A673 (cell line): ENCODE results near the gene NACA2. TPM values are rescaled to one million over a fixed set of nuclear protein-coding genes. Genes with fewer than 3 reads are reported as not detected.
A peak's percentile ranks its signal among the peaks of the same experiment; 100 is the strongest.
"Not testable (repeated sequence)": the region's sequence is repeated elsewhere in the genome, so short reads cannot be mapped to it uniquely, and the experiment has no call there.

Experiments
- BruUV-seq: library from RNA; stranded (reverse); fragments of 400-500 nt; replicated peaks from 2 replicates; lab custom pipeline; 2021; lab: Mats Ljungman, UMichigan
- CTCF ChIA-PET: fragments of 300-600 bp; sonication (Branson Sonifier 250); formaldehyde crosslinking; loops from one replicate; lab custom pipeline; 2022; ENCODE audit warnings: antibody characterized with exemption; lab: Charles Lee
- POLR2A ChIA-PET: fragments of 300-600 bp; sonication (Branson Sonifier 250); formaldehyde crosslinking; loops from one replicate; lab custom pipeline; 2022; ENCODE audit warnings: antibody characterized with exemption; ENCODE audit not compliant: low non-redundant PET; lab: Charles Lee
- DNase-seq: peaks from one replicate; pipeline ENCODE4 v3.0.0-alpha.2; 2015; ENCODE audit warnings: low spot score
- H3K27ac ChIP-seq: fragments of 200-600 bp; sonication (generic); 2 replicates; pipeline ENCODE4 v1.5.1; 2016; ENCODE audit warnings: mixed run types, low read depth, mild to moderate bottlenecking, mixed read lengths, antibody characterized with exemption, low read length; ENCODE audit not compliant: poor library complexity, severe bottlenecking
- H3K27me3 ChIP-seq: fragments of 200-600 bp; sonication (generic); replicated peaks from 2 replicates; pipeline ENCODE4 v1.6.1; 2017; ENCODE audit warnings: mixed run types, low read depth, mild to moderate bottlenecking, mixed read lengths, antibody characterized with exemption, low read length; ENCODE audit not compliant: insufficient read depth, poor library complexity
- H3K36me3 ChIP-seq: fragments of 200-600 bp; sonication (generic); 2 replicates; pipeline ENCODE4 v1.6.1; 2016; ENCODE audit warnings: mixed run types, mild to moderate bottlenecking, mixed read lengths, antibody characterized with exemption, low read length; ENCODE audit not compliant: insufficient read depth, poor library complexity, severe bottlenecking
- H3K4me1 ChIP-seq: fragments of 200-600 bp; sonication (generic); 2 replicates; pipeline ENCODE4 v1.6.1; 2017; ENCODE audit warnings: mixed run types, mild to moderate bottlenecking, mixed read lengths, antibody characterized with exemption, low read length; ENCODE audit not compliant: insufficient read depth, poor library complexity, severe bottlenecking
- H3K4me3 ChIP-seq: fragments of 200-600 bp; sonication (generic); 2 replicates; pipeline ENCODE4 v1.5.1; 2016; ENCODE audit warnings: low read depth, mixed run types, mild to moderate bottlenecking, mixed read lengths, low read length; ENCODE audit not compliant: poor library complexity, severe bottlenecking
- H3K9me3 ChIP-seq: fragments of 200-600 bp; sonication (generic); 2 replicates; pipeline ENCODE4 v1.6.1; 2016; ENCODE audit warnings: mixed run types, low read depth, mild to moderate bottlenecking, mixed read lengths, antibody characterized with exemption, low read length; ENCODE audit not compliant: poor library complexity, severe bottlenecking
- CTCF ChIP-seq: fragments of 300-800, 200-600 bp; sonication (generic); conservative IDR thresholded peaks from 2 replicates; pipeline ENCODE4 v1.5.1; 2017; ENCODE audit warnings: low read depth, mild to moderate bottlenecking, antibody characterized with exemption, low read length, moderate library complexity, mixed read lengths
- EZH2 ChIP-seq: fragments of 200-600 bp; sonication (generic); IDR thresholded peaks from 2 replicates; pipeline ENCODE4 v1.6.1; 2017; ENCODE audit warnings: borderline replicate concordance, low read depth, mild to moderate bottlenecking, mixed read lengths, antibody characterized with exemption, low read length; ENCODE audit not compliant: poor library complexity, severe bottlenecking
- intact Hi-C: fragments of 100-400 bp; cut with micrococcal nuclease; formaldehyde crosslinking; loops from one replicate; pipeline ENCODE4 v1.10.0; 2022; ENCODE audit not compliant: unreplicated experiment
- total RNA-seq: library from RNA; stranded (reverse); gene quantifications from 2 replicates; pipeline ENCODE4 v1.2.3, GENCODE V29; 2021

Gene NACA2
- total RNA-seq, 1 experiment from 2014 or later: not detected

GRCh38 chr17:61575352-61575975, 15.6 kb downstream of the NACA2 start:
- Histone ChIP-seq H3K4me3 (no peak overlapping the region), H3K27me3 (no peaks in the 10 kb centered on the region)
- POLR2A ChIA-PET: no interaction called here

DNA sequence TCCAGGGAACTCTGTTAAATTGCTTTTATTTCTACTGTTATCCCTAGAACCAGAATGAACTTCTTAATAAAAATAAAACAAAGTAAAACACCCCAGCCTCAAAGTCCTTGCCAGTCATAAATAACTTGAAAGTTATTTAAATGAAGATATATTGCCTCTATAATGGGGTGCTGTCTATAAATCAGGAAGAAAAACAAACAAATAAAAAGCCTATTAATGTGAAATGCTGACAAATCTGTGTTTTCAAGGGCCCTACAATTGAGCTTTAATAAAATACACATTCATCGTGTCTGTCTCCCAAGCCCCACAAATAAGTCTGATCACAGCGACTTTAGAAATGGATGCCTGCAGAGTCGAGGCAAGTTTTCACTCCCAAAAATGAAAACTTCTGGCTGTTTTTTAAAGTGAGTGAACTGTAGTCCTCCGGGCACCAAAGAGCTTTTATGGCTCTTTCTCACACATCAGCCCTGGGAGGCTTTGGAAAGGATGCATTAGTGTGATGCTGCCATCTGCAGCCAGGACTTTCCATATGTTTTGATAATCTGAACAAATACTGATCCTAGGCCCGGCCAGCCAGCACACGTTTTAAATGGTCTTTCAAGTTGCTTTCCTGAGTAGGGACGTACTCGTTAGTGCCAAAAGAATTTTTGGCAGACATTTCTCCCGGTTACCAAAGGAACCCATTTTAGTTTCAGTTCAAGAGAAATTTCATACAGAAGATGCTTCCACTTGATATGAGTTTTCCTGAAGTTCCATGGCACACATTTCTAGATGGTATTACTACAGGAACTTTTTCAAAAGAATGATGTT, 16.3 kb downstream of the NACA2 start:
- H3K27ac ChIP-seq: no peak overlapping the region
- ChIA-PET CTCF (interaction anchor here (0.5 to 1.3 kb wide), 2 partner anchors 162 to 307 kb away, joined by 4 to 11 read pairs; no protein-coding TSS in a partner anchor), POLR2A (no interaction called here)

More at GRCh38 chr17:61575352-61575975, 15.6 kb downstream of the NACA2 start:
- Histone ChIP-seq H3K9me3 (no peaks in the 10 kb centered on the region), H3K27ac (no peak overlapping the region), H3K4me1 (no peaks in the 10 kb centered on the region), H3K36me3 (no peaks in the 10 kb centered on the region)
- CTCF ChIA-PET: interaction anchor here (0.5 to 1.3 kb wide), 2 partner anchors 163 to 306 kb away, joined by 4 to 11 read pairs; no protein-coding TSS in a partner anchor
- intact Hi-C loops: loop anchor here (10.0 kb wide), 1 partner anchor 851 kb away; no protein-coding TSS in a partner anchor
- BruUV-seq: no TSS peak
- TF ChIP-seq CTCF (no peak), EZH2 (no peak)
- no peak for DNase-seq

DNA sequence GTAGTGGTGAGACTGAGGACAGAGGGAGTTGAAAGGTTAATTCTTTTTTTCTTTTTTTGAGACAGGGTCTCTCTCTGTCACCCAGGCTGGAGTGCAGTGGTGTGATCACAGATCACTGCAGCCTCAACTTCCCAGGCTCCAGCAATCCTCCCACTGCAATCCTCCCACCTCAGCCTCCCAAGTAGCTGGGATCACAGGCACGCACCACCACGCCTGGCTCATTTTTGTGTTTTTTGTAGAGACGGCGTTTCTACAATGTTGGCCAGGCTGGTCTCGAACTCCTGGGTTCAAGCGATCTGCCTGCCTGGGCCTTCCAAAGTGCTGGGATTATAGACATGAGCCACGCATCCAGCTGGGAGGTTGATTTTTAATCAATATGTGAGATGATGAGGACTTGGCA, 18.5 kb downstream of the NACA2 start:
- H3K27ac ChIP-seq, H3K36me3 ChIP-seq, DNase-seq, H3K4me1 ChIP-seq, CTCF ChIA-PET, BruUV-seq, H3K9me3 ChIP-seq, H3K4me3 ChIP-seq, POLR2A ChIA-PET, H3K27me3 ChIP-seq: not testable (repeated sequence)
- intact Hi-C loops: loop anchor here (10.0 kb wide), 1 partner anchor 848 kb away; no protein-coding TSS in a partner anchor

More for the DNA sequence above, 16.3 kb downstream of the NACA2 start:
- Histone ChIP-seq H3K27me3 (no peaks in the 10 kb centered on the region), H3K36me3 (no peaks in the 10 kb centered on the region), H3K4me3 (no peak overlapping the region), H3K9me3 (no peaks in the 10 kb centered on the region), H3K4me1 (no peaks in the 10 kb centered on the region)
- peak; percentile 30 for DNase-seq
- TF ChIP-seq EZH2: no peak
- TF ChIP-seq CTCF: peak; percentile 42
- no TSS peak for BruUV-seq
- intact Hi-C loops: loop anchor here (10.0 kb wide), 1 partner anchor 850 kb away; no protein-coding TSS in a partner anchor
